ENCODE data around the gene GUCY2C.
A peak's percentile ranks its signal among the peaks of the same experiment; 100 is the strongest.

The GUCY2C gene

GRCh38 chr12:14696265-14696741 lies at the start of gene GUCY2C:
GUCY2C (minus strand) TSS chr12:14696599; CDS start chr12:14696448, 151 bp downstream.
- Histone ChIP-seq H3K27ac (ENCODE audit: extremely low read depth, low read depth, low read length) (no peak within 1 kb of the TSS), H3K36me3 (ENCODE audit: control insufficient read depth in 2 of 2, insufficient read depth in 1 of 2, low read length in 2 of 2) (no peaks in the 10 kb centered on the region), H3K9me3 (ENCODE audit: control insufficient read depth, insufficient read depth, low read depth, low read length) (no peaks in the 10 kb centered on the region), H3K4me1 (ENCODE audit: control insufficient read depth, insufficient read depth, low read length) (no peaks in the 10 kb centered on the region), H3K4me3 (ENCODE audit: low read depth, low read length) (no peak within 1 kb of the TSS)
- TF ChIP-seq, protein P1, sequence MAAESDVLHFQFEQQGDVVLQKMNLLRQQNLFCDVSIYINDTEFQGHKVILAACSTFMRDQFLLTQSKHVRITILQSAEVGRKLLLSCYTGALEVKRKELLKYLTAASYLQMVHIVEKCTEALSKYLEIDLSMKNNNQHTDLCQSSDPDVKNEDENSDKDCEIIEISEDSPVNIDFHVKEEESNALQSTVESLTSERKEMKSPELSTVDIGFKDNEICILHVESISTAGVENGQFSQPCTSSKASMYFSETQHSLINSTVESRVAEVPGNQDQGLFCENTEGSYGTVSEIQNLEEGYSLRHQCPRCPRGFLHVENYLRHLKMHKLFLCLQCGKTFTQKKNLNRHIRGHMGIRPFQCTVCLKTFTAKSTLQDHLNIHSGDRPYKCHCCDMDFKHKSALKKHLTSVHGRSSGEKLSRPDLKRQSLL (tag by site-specific recombination; IDR thresholded peaks at IDR 0.05), result no peak
- TF ChIP-seq ZNF23 (tag by site-specific recombination; IDR thresholded peaks at IDR 0.05; ENCODE audit: borderline replicate concordance), result no peak
- POLR2A ChIA-PET, result no interaction called here
- CTCF ChIA-PET, result no interaction called here

- Histone ChIP-seq H3K36me3 (ENCODE audit: control insufficient read depth in 2 of 2, insufficient read depth in 1 of 2, low read length in 2 of 2) (no peaks in the 10 kb centered on the region), H3K27ac (ENCODE audit: extremely low read depth, low read depth, low read length) (no peak overlapping the region), H3K9me3 (ENCODE audit: control insufficient read depth, insufficient read depth, low read depth, low read length) (no peaks in the 10 kb centered on the region), H3K4me1 (ENCODE audit: control insufficient read depth, insufficient read depth, low read length) (no peaks in the 10 kb centered on the region), H3K4me3 (ENCODE audit: low read depth, low read length) (no peak overlapping the region)
- CTCF ChIA-PET, result no interaction called here
- TF ChIP-seq SETDB1 (IDR thresholded peaks at IDR 0.05; ENCODE audit: insufficient read length, low read length), result peak; percentile 85
- no peak for TF ChIP-seq ZNF670 (tag by site-specific recombination; IDR thresholded peaks at IDR 0.05; ENCODE audit: low read depth)
- POLR2A ChIA-PET, result no interaction called here
These were observed 46.7 kb upstream of the GUCY2C start for GRCh38 chr12:14743061-14743460.

DNA sequence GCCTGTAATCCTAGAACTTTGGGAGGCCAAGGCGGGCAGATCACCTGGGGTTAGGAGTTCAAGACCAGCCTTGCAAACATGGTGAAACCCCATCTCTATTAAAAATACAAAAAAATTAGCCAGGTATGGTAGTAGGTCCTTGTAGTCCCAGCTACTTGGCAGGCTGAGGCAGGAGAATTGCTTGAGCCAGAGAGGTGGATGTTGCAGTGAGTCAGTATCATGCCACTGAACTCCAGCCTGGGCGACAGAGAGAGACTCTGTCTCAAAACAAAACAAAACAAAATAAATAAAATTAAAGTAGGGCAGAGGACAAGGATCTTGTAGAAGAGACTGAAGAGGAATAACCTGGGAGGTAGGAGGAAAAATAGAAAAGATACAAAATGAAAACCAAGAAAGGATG lies 45.5 kb upstream of the GUCY2C start:
- ChIA-PET CTCF (interaction anchor here (0.6 kb wide), 1 partner anchor 715 kb away, joined by 4 read pairs; no protein-coding TSS in a partner anchor), POLR2A (no interaction called here)
- H3K9me3 ChIP-seq (ENCODE audit: control insufficient read depth, insufficient read depth, low read depth, low read length), result no peaks in the 10 kb centered on the region
- TF ChIP-seq ZSCAN23 (tag by site-specific recombination; IDR thresholded peaks at IDR 0.05), result no peak
- no peak for TF ChIP-seq ZXDB (tag by site-specific recombination; IDR thresholded peaks at IDR 0.05)
- TF ChIP-seq TRIM28 (IDR thresholded peaks at IDR 0.05; ENCODE audit: borderline replicate concordance, low read length), result no peak
- TF ChIP-seq ZNF776 (tag by site-specific recombination; IDR thresholded peaks at IDR 0.05; ENCODE audit: borderline replicate concordance), result no peak
- TF ChIP-seq OSR2 (tag by site-specific recombination; IDR thresholded peaks at IDR 0.05), result no peak
- TF ChIP-seq ZNF560 (tag by site-specific recombination; IDR thresholded peaks at IDR 0.05; ENCODE audit: borderline replicate concordance), result no peak
- no peak for TF ChIP-seq ZBTB20 (tag by site-specific recombination; IDR thresholded peaks at IDR 0.05)
- TF ChIP-seq ZNF558 (tag by site-specific recombination; IDR thresholded peaks at IDR 0.05), result no peak
- no peak for TF ChIP-seq ZNF341 (tag by site-specific recombination; IDR thresholded peaks at IDR 0.05; ENCODE audit: low read depth)
- no peak for TF ChIP-seq OVOL3 (tag by site-specific recombination; IDR thresholded peaks at IDR 0.05)
- TF ChIP-seq SETDB1 (IDR thresholded peaks at IDR 0.05; ENCODE audit: insufficient read length, low read length), result no peak
- TF ChIP-seq ZNF248 (tag by site-specific recombination; IDR thresholded peaks at IDR 0.05), result no peak
- TF ChIP-seq ZNF398 (tag by site-specific recombination; IDR thresholded peaks at IDR 0.05), result no peak
- no peak for TF ChIP-seq KLF10 (tag by site-specific recombination; IDR thresholded peaks at IDR 0.05)
- TF ChIP-seq ZNF555 (tag by site-specific recombination; conservative IDR thresholded peaks at IDR 0.05), result no peak
- no peak for TF ChIP-seq ZSCAN16 (tag by site-specific recombination; IDR thresholded peaks at IDR 0.05)
- TF ChIP-seq ZNF843 (tag by site-specific recombination; IDR thresholded peaks at IDR 0.05), result no peak
- no peak overlapping the region for H3K4me3 ChIP-seq (ENCODE audit: low read depth, low read length)
- no peaks in the 10 kb centered on the region for H3K4me1 ChIP-seq (ENCODE audit: control insufficient read depth, insufficient read depth, low read length)
- no peak overlapping the region for H3K27ac ChIP-seq (ENCODE audit: extremely low read depth, low read depth, low read length)
- no peaks in the 10 kb centered on the region for H3K36me3 ChIP-seq (ENCODE audit: control insufficient read depth in 2 of 2, insufficient read depth in 1 of 2, low read length in 2 of 2)
